GM18526 (cell line): ENCODE results near the gene FBF1.

Experiments
- POLR2A ChIP-seq: IDR thresholded peaks from 3 replicates; pipeline ENCODE4 v1.6.1; 2011; ENCODE audit not compliant: insufficient read length; ENCODE audit errors: extremely low read depth

The FBF1 gene

GRCh38 chr17:75940727-75941441 is at the start of gene FBF1:
Gene FBF1 (minus strand): TSS chr17:75941042. CDS start chr17:75938149, 2,893 bp downstream.
- TF ChIP-seq POLR2A = peak; percentile 78

- TF ChIP-seq POLR2A = no peak
Measured at GRCh38 chr17:75987041-75987440, 46.2 kb upstream of the FBF1 start.

- no peak for TF ChIP-seq POLR2A
Measured at GRCh38 chr17:75985986-75986385, 45.1 kb upstream of the FBF1 start.

- no peak for TF ChIP-seq POLR2A
Measured at GRCh38 chr17:75983501-75984181, 42.8 kb upstream of the FBF1 start.

- no peak for TF ChIP-seq POLR2A
Measured at GRCh38 chr17:75981019-75981615, 40.3 kb upstream of the FBF1 start.

GRCh38 chr17:75980188-75981018 is 39.6 kb upstream of the FBF1 start:
- TF ChIP-seq POLR2A = no peak

GRCh38 chr17:75979705-75980187 is 38.9 kb upstream of the FBF1 start:
- no peak for TF ChIP-seq POLR2A

GRCh38 chr17:75978938-75979704 is 38.3 kb upstream of the FBF1 start, which contains the start of the genes ACOX1 and TEN1:
Gene ACOX1 (minus strand): TSS chr17:75979166. CDS start chr17:75979073, 93 bp downstream.
Gene TEN1 (plus strand): TSS chr17:75979240. CDS start chr17:75986193, 6,953 bp downstream.
- peak; percentile 97 for TF ChIP-seq POLR2A

GRCh38 chr17:75976175-75976848 is 35.5 kb upstream of the FBF1 start:
- TF ChIP-seq POLR2A = no peak

GRCh38 chr17:75975757-75976174 is 34.9 kb upstream of the FBF1 start:
- no peak for TF ChIP-seq POLR2A

- no peak for TF ChIP-seq POLR2A
Measured at GRCh38 chr17:75970626-75971025, 29.8 kb upstream of the FBF1 start.

- no peak for TF ChIP-seq POLR2A
Measured at GRCh38 chr17:75970011-75970523, 29.2 kb upstream of the FBF1 start.

- no peak for TF ChIP-seq POLR2A
Measured at GRCh38 chr17:75965468-75965867, 24.6 kb upstream of the FBF1 start.

GRCh38 chr17:75959839-75960511 is 19.1 kb upstream of the FBF1 start:
- TF ChIP-seq POLR2A = no peak
